ENCODE data around the gene OSTN.
"Not testable (repeated sequence)": the region's sequence is repeated elsewhere in the genome, so short reads cannot be mapped to it uniquely, and the experiment has no call there.

The OSTN gene

GRCh38 chr3:191175102-191175501, 23.9 kb upstream of the OSTN start:
- H3K27me3 ChIP-seq (ENCODE audit: insufficient read depth, low read length, poor library complexity, severe bottlenecking), result no peaks in the 10 kb centered on the region
- no peaks in the 10 kb centered on the region for H3K36me3 ChIP-seq (ENCODE audit: insufficient read depth, low read length)
- 0 out of 2 replicates have a peak, but pooled peaks cover 3% of the 10 kb centered on the region for H3K9me2 ChIP-seq (replicated peaks; ENCODE audit: low read depth, low read length)
- H2AFZ ChIP-seq (ENCODE audit: low read length), result no peak overlapping the region
- no peaks in the 10 kb centered on the region for H3F3A ChIP-seq (ENCODE audit: low read depth)
- no peaks in the 10 kb centered on the region for H3K4me1 ChIP-seq (ENCODE audit: insufficient read depth, low read length, poor library complexity, severe bottlenecking)
- no peaks in the 10 kb centered on the region for H3K79me2 ChIP-seq (ENCODE audit: insufficient read depth, low read length)
- H3K9me3 ChIP-seq (ENCODE audit: insufficient read depth, low read depth, low read length), result no peaks in the 10 kb centered on the region
- H3K4me3 ChIP-seq (ENCODE audit: low read length, poor library complexity, severe bottlenecking), result no peak overlapping the region
- TF ChIP-seq, protein P1, sequence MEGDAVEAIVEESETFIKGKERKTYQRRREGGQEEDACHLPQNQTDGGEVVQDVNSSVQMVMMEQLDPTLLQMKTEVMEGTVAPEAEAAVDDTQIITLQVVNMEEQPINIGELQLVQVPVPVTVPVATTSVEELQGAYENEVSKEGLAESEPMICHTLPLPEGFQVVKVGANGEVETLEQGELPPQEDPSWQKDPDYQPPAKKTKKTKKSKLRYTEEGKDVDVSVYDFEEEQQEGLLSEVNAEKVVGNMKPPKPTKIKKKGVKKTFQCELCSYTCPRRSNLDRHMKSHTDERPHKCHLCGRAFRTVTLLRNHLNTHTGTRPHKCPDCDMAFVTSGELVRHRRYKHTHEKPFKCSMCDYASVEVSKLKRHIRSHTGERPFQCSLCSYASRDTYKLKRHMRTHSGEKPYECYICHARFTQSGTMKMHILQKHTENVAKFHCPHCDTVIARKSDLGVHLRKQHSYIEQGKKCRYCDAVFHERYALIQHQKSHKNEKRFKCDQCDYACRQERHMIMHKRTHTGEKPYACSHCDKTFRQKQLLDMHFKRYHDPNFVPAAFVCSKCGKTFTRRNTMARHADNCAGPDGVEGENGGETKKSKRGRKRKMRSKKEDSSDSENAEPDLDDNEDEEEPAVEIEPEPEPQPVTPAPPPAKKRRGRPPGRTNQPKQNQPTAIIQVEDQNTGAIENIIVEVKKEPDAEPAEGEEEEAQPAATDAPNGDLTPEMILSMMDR (conservative IDR thresholded peaks at IDR 0.05; ENCODE audit: low read length), result no peak
- TF ChIP-seq EZH2phosphoT487 (IDR thresholded peaks at IDR 0.05; ENCODE audit: borderline replicate concordance), result no peak
- no peak overlapping the region for H3K4me2 ChIP-seq (ENCODE audit: low read depth, low read length, poor library complexity, severe bottlenecking)
- no peak overlapping the region for H3K9ac ChIP-seq (ENCODE audit: low read depth, low read length, poor library complexity, severe bottlenecking)
- no peaks in the 10 kb centered on the region for H4K20me1 ChIP-seq (ENCODE audit: insufficient read depth, low read length, poor library complexity, severe bottlenecking)

- H4K20me1 ChIP-seq (ENCODE audit: insufficient read depth, low read length, poor library complexity, severe bottlenecking), result no peaks in the 10 kb centered on the region
- H3K79me2 ChIP-seq (ENCODE audit: insufficient read depth, low read length), result no peaks in the 10 kb centered on the region
- TF ChIP-seq, protein P1 (conservative IDR thresholded peaks at IDR 0.05; ENCODE audit: low read length), result no peak
- TF ChIP-seq EZH2phosphoT487 (IDR thresholded peaks at IDR 0.05; ENCODE audit: borderline replicate concordance), result no peak
- no peak overlapping the region for H3K4me2 ChIP-seq (ENCODE audit: low read depth, low read length, poor library complexity, severe bottlenecking)
- H3K9me2 ChIP-seq (replicated peaks; ENCODE audit: low read depth, low read length), result 0 out of 2 replicates have a peak, but pooled peaks cover 3% of the 10 kb centered on the region
- H3K36me3 ChIP-seq (ENCODE audit: insufficient read depth, low read length), result no peaks in the 10 kb centered on the region
- H3K4me1 ChIP-seq (ENCODE audit: insufficient read depth, low read length, poor library complexity, severe bottlenecking), result no peaks in the 10 kb centered on the region
- H3F3A ChIP-seq (ENCODE audit: low read depth), result no peaks in the 10 kb centered on the region
- no peak overlapping the region for H3K4me3 ChIP-seq (ENCODE audit: low read length, poor library complexity, severe bottlenecking)
- H3K9me3 ChIP-seq (ENCODE audit: insufficient read depth, low read depth, low read length), result no peaks in the 10 kb centered on the region
- no peak overlapping the region for H3K9ac ChIP-seq (ENCODE audit: low read depth, low read length, poor library complexity, severe bottlenecking)
- no peaks in the 10 kb centered on the region for H3K27me3 ChIP-seq (ENCODE audit: insufficient read depth, low read length, poor library complexity, severe bottlenecking)
- no peak overlapping the region for H2AFZ ChIP-seq (ENCODE audit: low read length)
Observed at GRCh38 chr3:191176038-191176785, 22.8 kb upstream of the OSTN start.

DNA sequence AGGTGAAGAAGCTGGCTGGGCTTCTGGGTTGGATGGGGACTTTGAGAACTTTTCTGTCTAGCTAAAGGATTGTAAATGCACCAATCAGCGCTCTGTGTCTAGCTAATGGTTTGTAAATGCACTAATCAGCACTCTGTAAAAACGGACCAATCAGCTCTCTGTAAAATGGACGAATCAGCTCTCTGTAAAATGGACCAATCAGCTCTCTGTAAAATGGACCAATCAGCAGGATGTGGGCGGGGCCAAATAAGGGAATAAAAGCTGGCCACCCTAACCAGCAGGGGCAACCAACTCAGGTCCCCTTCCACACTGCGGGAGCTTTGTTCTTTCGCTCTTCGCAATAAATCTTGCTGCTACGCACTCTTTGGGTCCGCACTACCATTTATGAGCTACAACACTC, 13.7 kb upstream of the OSTN start:
- H3K4me1 ChIP-seq (ENCODE audit: insufficient read depth, low read length, poor library complexity, severe bottlenecking); H2AFZ ChIP-seq (ENCODE audit: low read length); H3K4me3 ChIP-seq (ENCODE audit: low read length, poor library complexity, severe bottlenecking); H3K27me3 ChIP-seq (ENCODE audit: insufficient read depth, low read length, poor library complexity, severe bottlenecking); H3K36me3 ChIP-seq (ENCODE audit: insufficient read depth, low read length); H3F3A ChIP-seq (ENCODE audit: low read depth); H3K4me2 ChIP-seq (ENCODE audit: low read depth, low read length, poor library complexity, severe bottlenecking); H3K9me3 ChIP-seq (ENCODE audit: insufficient read depth, low read depth, low read length); H3K9me2 ChIP-seq (replicated peaks; ENCODE audit: low read depth, low read length); H3K79me2 ChIP-seq (ENCODE audit: insufficient read depth, low read length); H3K9ac ChIP-seq (ENCODE audit: low read depth, low read length, poor library complexity, severe bottlenecking); H4K20me1 ChIP-seq (ENCODE audit: insufficient read depth, low read length, poor library complexity, severe bottlenecking): not testable (repeated sequence)

- H3K9ac ChIP-seq (ENCODE audit: low read depth, low read length, poor library complexity, severe bottlenecking); H3K9me2 ChIP-seq (replicated peaks; ENCODE audit: low read depth, low read length); H2AFZ ChIP-seq (ENCODE audit: low read length); H3K4me3 ChIP-seq (ENCODE audit: low read length, poor library complexity, severe bottlenecking); H3F3A ChIP-seq (ENCODE audit: low read depth); H3K79me2 ChIP-seq (ENCODE audit: insufficient read depth, low read length); H4K20me1 ChIP-seq (ENCODE audit: insufficient read depth, low read length, poor library complexity, severe bottlenecking); H3K4me1 ChIP-seq (ENCODE audit: insufficient read depth, low read length, poor library complexity, severe bottlenecking); H3K9me3 ChIP-seq (ENCODE audit: insufficient read depth, low read depth, low read length); H3K36me3 ChIP-seq (ENCODE audit: insufficient read depth, low read length); H3K4me2 ChIP-seq (ENCODE audit: low read depth, low read length, poor library complexity, severe bottlenecking); H3K27me3 ChIP-seq (ENCODE audit: insufficient read depth, low read length, poor library complexity, severe bottlenecking): not testable (repeated sequence)
Observed at GRCh38 chr3:191188246-191188645, 10.8 kb upstream of the OSTN start.

GRCh38 chr3:191192270-191192669, 6.8 kb upstream of the OSTN start:
- H3K9me2 ChIP-seq (replicated peaks; ENCODE audit: low read depth, low read length); H3K4me3 ChIP-seq (ENCODE audit: low read length, poor library complexity, severe bottlenecking); H2AFZ ChIP-seq (ENCODE audit: low read length); H3K27me3 ChIP-seq (ENCODE audit: insufficient read depth, low read length, poor library complexity, severe bottlenecking); H3K9me3 ChIP-seq (ENCODE audit: insufficient read depth, low read depth, low read length); H3K4me1 ChIP-seq (ENCODE audit: insufficient read depth, low read length, poor library complexity, severe bottlenecking); H4K20me1 ChIP-seq (ENCODE audit: insufficient read depth, low read length, poor library complexity, severe bottlenecking); H3K36me3 ChIP-seq (ENCODE audit: insufficient read depth, low read length); H3F3A ChIP-seq (ENCODE audit: low read depth); H3K79me2 ChIP-seq (ENCODE audit: insufficient read depth, low read length); H3K4me2 ChIP-seq (ENCODE audit: low read depth, low read length, poor library complexity, severe bottlenecking); H3K9ac ChIP-seq (ENCODE audit: low read depth, low read length, poor library complexity, severe bottlenecking): not testable (repeated sequence)

Data from Loucy (cell line).